ENCODE data around the gene MMP20.

GRCh38 chr11:102620179-102620578 lies 5.0 kb downstream of the MMP20 start:
- TF ChIP-seq CTCF (conservative IDR thresholded peaks at IDR 0.05 in 1 of 2, IDR thresholded peaks at IDR 0.05 in 1 of 2; ENCODE audit: extremely low read depth in 1 of 2, insufficient read depth in 1 of 2, low read depth in 1 of 2, low read length in 2 of 2) (no peak), EZH2 (IDR thresholded peaks at IDR 0.05; ENCODE audit: borderline replicate concordance, low read length) (no peak)

Measured in mammary epithelial cell (primary cell).